ENCODE data around the gene PVALEF. TPM values are rescaled to one million over a fixed set of nuclear protein-coding genes. Genes with fewer than 3 reads are reported as not detected.
A peak's percentile ranks its signal among the peaks of the same experiment; 100 is the strongest.

PVALEF gene
- total and polyA plus RNA-seq, 2 of the 13 experiments (the other 11 are each of a cell fraction or from before 2014, with no cell fraction given) = 0.18 TPM

DNA sequence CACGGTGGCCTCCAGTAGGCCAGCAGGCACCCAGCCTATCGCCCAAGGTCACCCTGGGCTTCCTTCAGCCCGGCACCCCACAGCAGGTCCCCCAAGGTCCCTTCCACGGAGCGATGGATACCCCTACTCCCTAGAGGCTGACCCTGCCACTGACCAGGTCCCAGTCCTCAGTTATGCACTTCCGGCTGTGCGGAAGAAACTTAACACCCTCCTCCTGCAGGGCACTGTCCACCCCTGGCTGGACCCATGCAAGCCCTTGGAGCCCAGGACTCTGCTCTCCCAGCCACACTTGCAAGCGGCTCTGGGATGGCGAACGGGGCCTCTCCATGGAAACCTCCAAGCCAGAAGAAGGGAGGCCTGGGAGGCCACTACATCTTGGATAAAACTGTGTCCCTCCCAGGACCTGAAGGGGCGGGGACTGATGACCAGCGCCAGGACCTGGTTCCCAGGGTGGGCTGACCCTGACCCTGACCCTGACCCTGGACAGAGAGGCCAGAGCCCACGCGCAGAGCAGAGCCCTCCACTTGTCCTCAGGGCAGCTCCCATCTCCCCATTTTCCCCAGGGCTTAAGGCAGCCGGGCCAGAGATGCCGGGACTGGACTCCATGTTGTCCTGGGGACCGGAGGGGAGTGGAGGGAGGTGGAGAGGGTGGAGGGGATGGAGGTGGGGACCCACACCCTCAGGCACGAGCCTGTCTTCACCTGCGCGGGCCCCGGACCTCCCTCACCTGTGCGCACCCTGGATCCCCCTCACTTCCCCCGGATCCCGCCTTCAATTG is 56.7 kb downstream of the PVALEF start (continued):
- TF ChIP-seq, protein P1, sequence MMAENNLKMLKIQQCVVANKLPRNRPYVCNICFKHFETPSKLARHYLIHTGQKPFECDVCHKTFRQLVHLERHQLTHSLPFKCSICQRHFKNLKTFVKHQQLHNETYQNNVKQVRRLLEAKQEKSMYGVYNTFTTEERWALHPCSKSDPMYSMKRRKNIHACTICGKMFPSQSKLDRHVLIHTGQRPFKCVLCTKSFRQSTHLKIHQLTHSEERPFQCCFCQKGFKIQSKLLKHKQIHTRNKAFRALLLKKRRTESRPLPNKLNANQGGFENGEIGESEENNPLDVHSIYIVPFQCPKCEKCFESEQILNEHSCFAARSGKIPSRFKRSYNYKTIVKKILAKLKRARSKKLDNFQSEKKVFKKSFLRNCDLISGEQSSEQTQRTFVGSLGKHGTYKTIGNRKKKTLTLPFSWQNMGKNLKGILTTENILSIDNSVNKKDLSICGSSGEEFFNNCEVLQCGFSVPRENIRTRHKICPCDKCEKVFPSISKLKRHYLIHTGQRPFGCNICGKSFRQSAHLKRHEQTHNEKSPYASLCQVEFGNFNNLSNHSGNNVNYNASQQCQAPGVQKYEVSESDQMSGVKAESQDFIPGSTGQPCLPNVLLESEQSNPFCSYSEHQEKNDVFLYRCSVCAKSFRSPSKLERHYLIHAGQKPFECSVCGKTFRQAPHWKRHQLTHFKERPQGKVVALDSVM (CRISPR knock-in tag; IDR thresholded peaks at IDR 0.05) = peak; percentile 69
- TF ChIP-seq, protein P2, sequence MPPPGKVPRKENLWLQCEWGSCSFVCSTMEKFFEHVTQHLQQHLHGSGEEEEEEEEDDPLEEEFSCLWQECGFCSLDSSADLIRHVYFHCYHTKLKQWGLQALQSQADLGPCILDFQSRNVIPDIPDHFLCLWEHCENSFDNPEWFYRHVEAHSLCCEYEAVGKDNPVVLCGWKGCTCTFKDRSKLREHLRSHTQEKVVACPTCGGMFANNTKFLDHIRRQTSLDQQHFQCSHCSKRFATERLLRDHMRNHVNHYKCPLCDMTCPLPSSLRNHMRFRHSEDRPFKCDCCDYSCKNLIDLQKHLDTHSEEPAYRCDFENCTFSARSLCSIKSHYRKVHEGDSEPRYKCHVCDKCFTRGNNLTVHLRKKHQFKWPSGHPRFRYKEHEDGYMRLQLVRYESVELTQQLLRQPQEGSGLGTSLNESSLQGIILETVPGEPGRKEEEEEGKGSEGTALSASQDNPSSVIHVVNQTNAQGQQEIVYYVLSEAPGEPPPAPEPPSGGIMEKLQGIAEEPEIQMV (CRISPR knock-in tag; IDR thresholded peaks at IDR 0.05; ENCODE audit: low read depth) = peak; percentile 48
- TF ChIP-seq CREB1 (IDR thresholded peaks at IDR 0.05) (no peak), CREB1 (CRISPR knock-in tag; IDR thresholded peaks at IDR 0.05) (no peak), MAZ (IDR thresholded peaks at IDR 0.05; ENCODE audit: borderline replicate concordance, low read depth, low read length) (no peak), MAZ (CRISPR knock-in tag; IDR thresholded peaks at IDR 0.05; ENCODE audit: low read depth) (peak; percentile 13; the same call in 1 of the 2 replicates), ZNF670 (CRISPR knock-in tag; IDR thresholded peaks at IDR 0.05; ENCODE audit: borderline replicate concordance) (no peak), ZNF761 (CRISPR knock-in tag; conservative IDR thresholded peaks at IDR 0.05) (no peak), SUZ12 (IDR thresholded peaks at IDR 0.05; ENCODE audit: low read depth, low read length) (no peak), HIVEP1 (CRISPR knock-in tag; IDR thresholded peaks at IDR 0.05) (0 out of 2 replicates have a peak, but pooled peaks have one; percentile 9), CHCHD3 (CRISPR knock-in tag; IDR thresholded peaks at IDR 0.05) (no peak), CCAR2 (optimal IDR thresholded peaks at IDR 0.05; ENCODE audit: low read depth, low read length) (no peak), ATM (IDR thresholded peaks at IDR 0.05; ENCODE audit: borderline replicate concordance) (no peak), PRPF4 (IDR thresholded peaks at IDR 0.05; ENCODE audit: low read depth, low read length, poor library complexity, severe bottlenecking) (no peak), TP53 (CRISPR knock-in tag; conservative IDR thresholded peaks at IDR 0.05) (no peak), RXRB (CRISPR knock-in tag; IDR thresholded peaks at IDR 0.05; ENCODE audit: borderline replicate concordance) (0 out of 2 replicates have a peak, but pooled peaks have one; percentile 18), GABPA (IDR thresholded peaks at IDR 0.05; ENCODE audit: low read depth, low read length) (no peak), GABPA (CRISPR knock-in tag; IDR thresholded peaks at IDR 0.05; ENCODE audit: low read depth) (peak; percentile 62; the same call in 1 of the 2 replicates)
- TF ChIP-seq, protein P3, sequence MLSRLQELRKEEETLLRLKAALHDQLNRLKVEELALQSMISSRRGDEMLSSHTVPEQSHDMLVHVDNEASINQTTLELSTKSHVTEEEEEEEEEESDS (CRISPR knock-in tag; IDR thresholded peaks at IDR 0.05; ENCODE audit: borderline replicate concordance) = peak; percentile 25; the same call in 1 of the 2 replicates
- TF ChIP-seq, protein P4, sequence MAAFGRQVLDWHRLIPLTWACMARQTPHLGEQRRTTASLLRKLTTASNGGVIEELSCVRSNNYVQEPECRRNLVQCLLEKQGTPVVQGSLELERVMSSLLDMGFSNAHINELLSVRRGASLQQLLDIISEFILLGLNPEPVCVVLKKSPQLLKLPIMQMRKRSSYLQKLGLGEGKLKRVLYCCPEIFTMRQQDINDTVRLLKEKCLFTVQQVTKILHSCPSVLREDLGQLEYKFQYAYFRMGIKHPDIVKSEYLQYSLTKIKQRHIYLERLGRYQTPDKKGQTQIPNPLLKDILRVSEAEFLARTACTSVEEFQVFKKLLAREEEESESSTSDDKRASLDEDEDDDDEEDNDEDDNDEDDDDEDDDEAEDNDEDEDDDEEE (CRISPR knock-in tag; IDR thresholded peaks at IDR 0.05) = peak; percentile 66; the same call in 1 of the 2 replicates
- TF ChIP-seq, protein P5, sequence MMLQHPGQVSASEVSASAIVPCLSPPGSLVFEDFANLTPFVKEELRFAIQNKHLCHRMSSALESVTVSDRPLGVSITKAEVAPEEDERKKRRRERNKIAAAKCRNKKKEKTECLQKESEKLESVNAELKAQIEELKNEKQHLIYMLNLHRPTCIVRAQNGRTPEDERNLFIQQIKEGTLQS (CRISPR knock-in tag; IDR thresholded peaks at IDR 0.05) = no peak
